WTC11 (cell line): Measurements from ENCODE around the gene PRDX1.

Source experiments
- CREB1 ChIP-seq: sonication (generic); formaldehyde crosslinking; IDR thresholded peaks from 2 replicates; pipeline ENCODE4 v1.8.0; 2023; ENCODE audit warnings: mild to moderate bottlenecking, missing genetic modification reagents
- CTCF ChIP-seq: fragments of 200-600 bp; IDR thresholded peaks from 2 replicates; pipeline ENCODE4 v1.8.0; 2022; ENCODE audit warnings: antibody characterized with exemption
- E2F5 ChIP-seq: sonication (generic); formaldehyde crosslinking; IDR thresholded peaks from 2 replicates; pipeline ENCODE4 v1.8.1; 2022; ENCODE audit warnings: mild to moderate bottlenecking, moderate library complexity, missing genetic modification reagents
- FOXP1 ChIP-seq: sonication (generic); formaldehyde crosslinking; IDR thresholded peaks from 2 replicates; pipeline ENCODE4 v1.8.0; 2022; ENCODE audit warnings: missing genetic modification reagents, mild to moderate bottlenecking, moderate library complexity, borderline replicate concordance
- MAX ChIP-seq: sonication (generic); formaldehyde crosslinking; IDR thresholded peaks from 2 replicates; pipeline ENCODE4 v1.8.0; 2022; ENCODE audit warnings: mild to moderate bottlenecking, missing genetic modification reagents
- PREB ChIP-seq: sonication (generic); formaldehyde crosslinking; IDR thresholded peaks from 2 replicates; pipeline ENCODE4 v1.8.1; 2022; ENCODE audit warnings: mild to moderate bottlenecking, missing genetic modification reagents, moderate library complexity, borderline replicate concordance
- SP1 ChIP-seq: sonication (generic); formaldehyde crosslinking; conservative IDR thresholded peaks from 2 replicates; pipeline ENCODE4 v1.8.1; 2022; ENCODE audit warnings: missing genetic modification reagents
- STAT6 ChIP-seq: sonication (generic); formaldehyde crosslinking; conservative IDR thresholded peaks from 2 replicates; pipeline ENCODE4 v1.8.1; 2023; ENCODE audit warnings: mild to moderate bottlenecking, low read depth, missing genetic modification reagents, moderate library complexity
- TCF7 ChIP-seq: sonication (generic); formaldehyde crosslinking; IDR thresholded peaks from 2 replicates; pipeline ENCODE4 v1.8.0; 2022; ENCODE audit warnings: mild to moderate bottlenecking, low read depth, missing genetic modification reagents, moderate library complexity
- USF1 ChIP-seq: sonication (generic); formaldehyde crosslinking; IDR thresholded peaks from 2 replicates; pipeline ENCODE4 v1.8.0; 2022; ENCODE audit warnings: mild to moderate bottlenecking, missing genetic modification reagents
- USF2 ChIP-seq: sonication (generic); formaldehyde crosslinking; IDR thresholded peaks from 2 replicates; pipeline ENCODE4 v1.8.1; 2023; ENCODE audit warnings: mild to moderate bottlenecking, missing genetic modification reagents, moderate library complexity
- ZBTB43 ChIP-seq: sonication (generic); formaldehyde crosslinking; IDR thresholded peaks from 2 replicates; pipeline ENCODE4 v1.8.1; 2023; ENCODE audit warnings: mild to moderate bottlenecking, missing genetic modification reagents
- ZNF281 ChIP-seq: sonication (generic); formaldehyde crosslinking; IDR thresholded peaks from 2 replicates; pipeline ENCODE4 v1.8.0; 2023; ENCODE audit warnings: mild to moderate bottlenecking, missing genetic modification reagents

GRCh38 chr1:45541193-45541592 is 19.5 kb upstream of the PRDX1 start:
- TF ChIP-seq CTCF (no peak), E2F5 (CRISPR knock-in tag) (no peak), CREB1 (no peak), FOXP1 (no peak), TCF7 (no peak), SP1 (CRISPR knock-in tag) (no peak), USF2 (CRISPR knock-in tag) (no peak), PREB (CRISPR knock-in tag) (no peak), ZBTB43 (CRISPR knock-in tag) (no peak), USF1 (CRISPR knock-in tag) (no peak), STAT6 (CRISPR knock-in tag) (no peak), ZNF281 (CRISPR knock-in tag) (no peak), MAX (CRISPR knock-in tag) (no peak)
